RPMI8226 (cell line): ENCODE results near the gene METTL26.

Source experiments
- DNase-seq: peaks from one replicate; pipeline ENCODE4 v3.0.0-alpha.2; 2015

METTL26 gene

GRCh38 chr16:593807-594206 lies 42.3 kb downstream of the METTL26 start:
- DNase-seq: no peak

- no peak for DNase-seq
Observed at GRCh38 chr16:593406-593805, 42.7 kb downstream of the METTL26 start.

GRCh38 chr16:592518-593306 lies 43.4 kb downstream of the METTL26 start:
- DNase-seq: no peak

GRCh38 chr16:591892-592517 lies 44.1 kb downstream of the METTL26 start:
- no peak for DNase-seq

- no peak for DNase-seq
Observed at GRCh38 chr16:591231-591630, 44.9 kb downstream of the METTL26 start.

- no peak for DNase-seq
Observed at GRCh38 chr16:590815-591200, 45.3 kb downstream of the METTL26 start.

- no peak for DNase-seq
Observed at GRCh38 chr16:590188-590814, 45.8 kb downstream of the METTL26 start.

- DNase-seq: peak; percentile 100
Observed at GRCh38 chr16:589658-590187, 46.4 kb downstream of the METTL26 start, which contains the start of gene RAB40C. RAB40C (plus strand) TSS chr16:590066; CDS start chr16:590292, 226 bp downstream.

- peak; percentile 98 for DNase-seq
Observed at GRCh38 chr16:588889-589657, 47.0 kb downstream of the METTL26 start.

GRCh38 chr16:588639-588888 lies 47.5 kb downstream of the METTL26 start:
- DNase-seq: peak; percentile 70

GRCh38 chr16:586645-587590 lies 49.2 kb downstream of the METTL26 start:
- DNase-seq: no peak

- DNase-seq: no peak
Observed at GRCh38 chr16:586047-586644, 50.0 kb downstream of the METTL26 start.

- DNase-seq: peak; percentile 65
Observed at GRCh38 chr16:585351-585750, 50.8 kb downstream of the METTL26 start.
